Caco-2 (cell line): ENCODE results near the gene IRF2BP1. TPM values are rescaled to one million over a fixed set of nuclear protein-coding genes. Genes with fewer than 3 reads are reported as not detected.

ENCODE experiments used
- BruUV-seq: library from RNA; stranded (reverse); fragments of 400-500 nt; replicated peaks from 2 replicates; lab custom pipeline; 2021; lab: Mats Ljungman, UMichigan
- CTCF ChIA-PET: fragments of 300-600 bp; sonication (Branson Sonifier 250); formaldehyde crosslinking; loops from one replicate; lab custom pipeline; 2022; ENCODE audit warnings: antibody characterized with exemption; lab: Charles Lee
- POLR2A ChIA-PET: fragments of 300-600 bp; sonication (Branson Sonifier 250); formaldehyde crosslinking; loops from one replicate; lab custom pipeline; 2022; ENCODE audit warnings: antibody characterized with exemption; lab: Charles Lee
- DNase-seq, 2 experiments: peaks; one replicate each; pipeline versions ENCODE4 v3.0.0 to v3.0.0-alpha.2; 2020 to 2022
- H3K27me3 ChIP-seq: replicated peaks from 2 replicates; pipeline ENCODE4 v1.6.0; 2011; ENCODE audit warnings: low read length; ENCODE audit not compliant: control insufficient read depth, insufficient read depth
- H3K36me3 ChIP-seq: 2 replicates; pipeline ENCODE4 v1.5.1; 2011; ENCODE audit warnings: low read length; ENCODE audit not compliant: control insufficient read depth, insufficient read depth
- H3K4me1 ChIP-seq: fragments of 250-450 bp; sonication (Bioruptor Pico); 2 replicates; pipeline ENCODE4 v1.5.1; 2020; ENCODE audit warnings: mild to moderate bottlenecking
- H3K4me3 ChIP-seq: 2 replicates; pipeline ENCODE4 v1.5.1; 2011; ENCODE audit warnings: low read depth, mild to moderate bottlenecking, control low read depth, low read length
- H3K9me3 ChIP-seq: fragments of 250-450 bp; sonication (Bioruptor Pico); 2 replicates; pipeline ENCODE4 v1.5.1; 2020; ENCODE audit warnings: mild to moderate bottlenecking, moderate library complexity
- H3K27ac Mint-ChIP-seq: one replicate; pipeline ENCODE4 v1.8.0; 2022; ENCODE audit warnings: mixed read lengths; ENCODE audit not compliant: unreplicated experiment
- H3K27me3 Mint-ChIP-seq: one replicate; pipeline ENCODE4 v1.8.0; 2022; ENCODE audit warnings: mixed read lengths; ENCODE audit not compliant: insufficient read depth, unreplicated experiment
- H3K36me3 Mint-ChIP-seq: one replicate; pipeline ENCODE4 v1.8.0; 2022; ENCODE audit warnings: mild to moderate bottlenecking, mixed read lengths; ENCODE audit not compliant: insufficient read depth, unreplicated experiment
- H3K4me1 Mint-ChIP-seq: one replicate; pipeline ENCODE4 v1.8.0; 2022; ENCODE audit warnings: low read depth, mixed read lengths; ENCODE audit not compliant: unreplicated experiment
- H3K4me3 Mint-ChIP-seq: one replicate; pipeline ENCODE4 v1.8.0; 2022; ENCODE audit warnings: mild to moderate bottlenecking, moderate library complexity, mixed read lengths; ENCODE audit not compliant: unreplicated experiment
- H3K9me3 Mint-ChIP-seq: one replicate; pipeline ENCODE4 v1.8.0; 2022; ENCODE audit warnings: mixed read lengths; ENCODE audit not compliant: unreplicated experiment
- CTCF ChIP-seq, 2 experiments: fragments of 200-600 bp in 1 of 2; IDR thresholded peaks; 1 replicate in 1 of 2; 2 replicates in 1 of 2; pipeline versions ENCODE4 v1.5.1 to v1.8.0; 2011 to 2022; ENCODE audit warnings: antibody characterized with exemption in 1 of 2, control low read depth in 1 of 2, inconsistent platforms in 1 of 2, low read depth in 1 of 2, low read length in 1 of 2, mild to moderate bottlenecking in 1 of 2, moderate library complexity in 1 of 2; ENCODE audit not compliant: insufficient read depth in 1 of 2, severe bottlenecking in 1 of 2, unreplicated experiment in 1 of 2
- intact Hi-C: fragments of 100-400 bp; cut with micrococcal nuclease; formaldehyde crosslinking; loops from one replicate; pipeline ENCODE4 v1.10.0; 2022; ENCODE audit not compliant: unreplicated experiment
- total RNA-seq: library from RNA; stranded (reverse); gene quantifications from 2 replicates; pipeline ENCODE4 v1.2.3, GENCODE V29; 2022

Gene IRF2BP1
- total RNA-seq, 1 experiment from 2014 or later: 27.6 TPM

- Histone ChIP-seq H3K9me3 (no peaks in the 10 kb centered on the region), H3K27me3 (no peaks in the 10 kb centered on the region), H3K36me3 (no peaks in the 10 kb centered on the region), H3K4me3 (peak overlapping the region; percentile 84), H3K4me1 (peaks cover 10% of the 10 kb centered on the region)
- intact Hi-C loops: no loop called here
- DNase-seq: no peak
- Mint-ChIP-seq H3K4me1 (peaks cover 7% of the 10 kb centered on the region), H3K9me3 (no peaks in the 10 kb centered on the region), H3K27ac (peak overlapping the region; percentile 95), H3K27me3 (no peaks in the 10 kb centered on the region), H3K36me3 (peaks cover 26% of the 10 kb centered on the region), H3K4me3 (peak overlapping the region; percentile 93)
- ChIA-PET CTCF (interaction anchor here (0.5 to 1.6 kb wide), 2 partner anchors 14 to 70 kb away, joined by 4 to 6 read pairs; no protein-coding TSS in a partner anchor), POLR2A (interaction anchor here (0.8 to 2.6 kb wide), 2 partner anchors 23 to 157 kb away, joined by 16 to 25 read pairs; partner anchors contain the start of genes FBXO46, FOXA3 and SYMPK)
- TF ChIP-seq CTCF (IDR thresholded peaks at IDR 0.05; ENCODE audit: insufficient read depth in 1 of 2, low read depth in 1 of 2, low read length in 1 of 2, severe bottlenecking in 1 of 2, unreplicated experiment in 1 of 2): no peak
- no TSS peak for BruUV-seq
These were observed 1.3 kb upstream of the IRF2BP1 start for GRCh38 chr19:45887200-45887710.

- no TSS peak for BruUV-seq
- Histone ChIP-seq H3K4me1 (peaks cover 13% of the 10 kb centered on the region), H3K36me3 (no peaks in the 10 kb centered on the region), H3K9me3 (no peaks in the 10 kb centered on the region), H3K4me3 (peak overlapping the region; percentile 84), H3K27me3 (no peaks in the 10 kb centered on the region)
- Mint-ChIP-seq H3K36me3 (peaks cover 31% of the 10 kb centered on the region), H3K4me3 (peak overlapping the region; percentile 93), H3K27ac (peak overlapping the region; percentile 95), H3K27me3 (no peaks in the 10 kb centered on the region), H3K9me3 (no peaks in the 10 kb centered on the region), H3K4me1 (peaks cover 12% of the 10 kb centered on the region)
- ChIA-PET CTCF (interaction anchor here (0.5 to 2.6 kb wide), 6 partner anchors 16 to 513 kb away, joined by 3 to 20 read pairs (median 6); partner anchors contain the start of genes FOXA3 and MYPOP), POLR2A (interaction anchor here (0.6 to 2.6 kb wide), 9 partner anchors 16 to 903 kb away, joined by 3 to 25 read pairs (median 6); partner anchors contain the start of genes CCDC61, FBXO46, FOXA3 and MYPOP)
- TF ChIP-seq CTCF (IDR thresholded peaks at IDR 0.05; ENCODE audit: insufficient read depth in 1 of 2, low read depth in 1 of 2, low read length in 1 of 2, severe bottlenecking in 1 of 2, unreplicated experiment in 1 of 2): no peak
- peak; percentile 93 to 94 for DNase-seq
- intact Hi-C loops: no loop called here
These were observed 672 bp upstream of the IRF2BP1 start for GRCh38 chr19:45886427-45887199.
